ENCODE results near the gene FAAP20.
A peak's percentile ranks its signal among the peaks of the same experiment; 100 is the strongest.

FAAP20 gene

DNA sequence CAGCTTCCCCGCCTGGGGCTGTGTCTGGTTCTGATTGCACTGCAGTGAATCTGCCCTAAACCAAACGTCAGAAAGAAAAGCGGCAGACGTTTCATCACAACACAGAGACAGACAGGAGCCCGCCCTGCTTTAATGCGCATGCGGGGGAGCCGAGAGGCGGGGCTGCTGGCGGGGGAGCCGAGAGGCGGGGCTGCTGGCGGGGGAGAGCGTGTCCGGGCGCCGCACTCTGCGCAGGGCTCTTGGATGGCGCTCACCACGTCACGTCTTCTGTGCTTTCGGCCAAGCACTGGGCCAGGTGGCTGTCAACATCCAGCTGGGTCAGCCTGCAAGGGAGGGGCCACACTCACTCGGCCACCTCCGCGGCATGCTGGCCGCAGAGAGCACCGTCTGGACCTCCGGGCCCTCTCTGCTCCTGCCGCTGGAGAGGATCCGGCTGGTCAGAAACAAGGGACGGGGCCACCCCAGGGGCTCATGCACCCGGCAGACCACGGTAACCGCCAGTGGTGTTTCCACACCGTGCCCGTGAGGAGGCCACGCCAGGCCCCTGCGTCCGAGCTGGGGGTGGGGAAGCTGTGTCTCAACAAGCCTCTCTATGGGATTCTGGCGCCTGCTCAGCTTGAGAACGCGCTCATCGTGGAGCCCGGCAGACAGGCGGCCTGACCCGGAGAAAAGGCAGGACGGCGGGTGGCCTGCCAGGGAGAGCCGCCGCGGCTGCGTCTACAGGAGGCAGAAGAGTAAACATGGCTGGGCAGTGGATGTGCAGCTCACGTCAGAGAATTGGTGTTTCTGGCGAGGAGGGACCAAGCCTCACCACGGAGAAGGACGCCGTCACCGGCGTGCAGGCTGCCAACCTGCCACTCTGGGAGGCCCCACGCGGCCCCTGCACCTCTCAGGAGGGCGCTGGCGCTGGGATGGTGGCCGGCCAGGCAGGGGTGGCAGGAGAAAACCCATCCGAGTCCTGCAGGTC, 4.8 kb downstream of the FAAP20 start:
- Histone ChIP-seq H4K20me1 (peaks cover 53% of the 10 kb centered on the region; the same call in 1 of the 2 replicates), H3K36me3 (peaks cover 33% of the 10 kb centered on the region), H3K4me3 (peak overlapping the region; percentile 64), H3K9me3 (no peaks in the 10 kb centered on the region), H3K27ac (peak overlapping the region; percentile 75), H3K9ac (peak overlapping the region; percentile 77), H3K27me3 (no peaks in the 10 kb centered on the region), H3K4me1 (peaks cover 66% of the 10 kb centered on the region), H3K4me2 (peak overlapping the region; percentile 97)
- no peak for TF ChIP-seq Cebpa-rat (IDR thresholded peaks at IDR 0.05)

DNA sequence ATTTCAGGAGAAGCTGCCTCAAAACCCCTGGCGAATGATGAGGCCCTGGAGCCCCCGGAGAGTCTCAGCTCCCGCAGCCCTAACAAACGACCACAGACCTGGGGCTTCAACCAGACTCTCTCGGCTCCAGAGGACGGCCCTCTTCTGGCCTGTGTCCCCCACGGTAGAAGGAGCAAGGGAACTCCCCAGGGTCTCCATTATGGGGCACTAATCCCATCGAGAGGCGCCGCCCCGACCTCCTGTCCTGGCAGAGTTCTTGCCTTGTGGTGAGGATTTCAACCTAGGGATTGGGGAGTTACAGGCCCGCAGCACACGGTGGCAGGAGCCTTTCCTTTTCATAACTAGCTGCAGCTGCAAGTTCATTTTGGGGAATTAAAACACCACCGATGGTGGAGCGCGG, 6.2 kb downstream of the FAAP20 start:
- Histone ChIP-seq H3K27me3 (no peaks in the 10 kb centered on the region), H3K27ac (0 out of 2 replicates have a peak overlapping the region, but pooled peaks have one; percentile 26), H3K9me3 (no peaks in the 10 kb centered on the region), H3K4me3 (no peak overlapping the region), H3K4me1 (peaks cover 62% of the 10 kb centered on the region), H4K20me1 (peaks cover 67% of the 10 kb centered on the region; the same call in 1 of the 2 replicates), H3K4me2 (no peak overlapping the region), H3K9ac (0 out of 2 replicates have a peak overlapping the region, but pooled peaks have one; percentile 8), H3K36me3 (peaks cover 47% of the 10 kb centered on the region)
- no peak for TF ChIP-seq Cebpa-rat (IDR thresholded peaks at IDR 0.05)

DNA sequence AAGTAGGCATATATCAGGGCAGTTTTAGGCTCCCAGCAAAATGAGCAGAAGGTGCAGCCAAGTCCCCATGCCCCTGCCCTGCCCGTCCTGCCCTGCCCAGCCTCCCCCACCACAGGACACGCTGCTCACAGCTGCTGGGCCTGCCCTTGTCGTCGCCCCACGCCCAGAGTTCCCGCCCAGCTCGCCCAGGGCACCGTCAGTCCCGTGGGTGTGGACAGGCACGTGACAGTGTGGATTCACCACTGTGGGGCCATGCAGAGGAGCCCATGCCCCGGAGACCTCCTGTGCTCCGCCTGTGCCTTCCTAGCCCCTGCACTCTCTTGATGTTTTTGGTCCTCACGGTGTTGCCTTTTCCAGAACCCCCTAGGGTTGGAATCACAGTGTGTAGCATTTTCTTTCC, 7.0 kb downstream of the FAAP20 start:
- no peak overlapping the region for H3K9ac ChIP-seq
- no peaks in the 10 kb centered on the region for H3K27me3 ChIP-seq
- peaks cover 69% of the 10 kb centered on the region; the same call in 1 of the 2 replicates for H4K20me1 ChIP-seq
- H3K9me3 ChIP-seq = no peaks in the 10 kb centered on the region
- peaks cover 54% of the 10 kb centered on the region for H3K36me3 ChIP-seq
- H3K4me3 ChIP-seq = no peak overlapping the region
- 0 out of 2 replicates have a peak overlapping the region, but pooled peaks have one; percentile 26 for H3K27ac ChIP-seq
- no peak overlapping the region for H3K4me2 ChIP-seq
- peaks cover 55% of the 10 kb centered on the region for H3K4me1 ChIP-seq
- TF ChIP-seq Cebpa-rat (IDR thresholded peaks at IDR 0.05) = no peak

DNA sequence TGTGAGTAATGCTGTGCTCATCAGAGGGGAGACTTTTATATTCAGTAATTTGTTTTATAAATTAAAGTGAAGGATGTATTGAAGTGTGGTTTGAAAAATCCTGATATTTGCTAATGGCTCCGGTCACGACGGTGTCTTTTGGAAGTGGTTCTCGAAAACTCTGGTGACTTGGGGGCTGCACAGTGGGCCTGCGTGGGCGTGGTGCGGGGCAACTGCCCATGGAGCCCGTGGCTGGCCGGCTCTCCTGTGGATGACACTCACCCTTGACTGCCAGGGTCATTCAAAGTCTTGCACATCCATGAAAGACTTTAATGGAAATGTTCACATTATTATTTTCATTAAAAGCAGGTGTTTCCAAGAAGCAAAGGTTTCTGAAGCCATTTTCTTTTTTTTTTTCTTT, 7.7 kb downstream of the FAAP20 start:
- Histone ChIP-seq H3K9me3 (no peaks in the 10 kb centered on the region), H3K27me3 (no peaks in the 10 kb centered on the region), H4K20me1 (peaks cover 69% of the 10 kb centered on the region; the same call in 1 of the 2 replicates), H3K4me3 (no peak overlapping the region), H3K27ac (no peak overlapping the region), H3K4me2 (no peak overlapping the region), H3K9ac (no peak overlapping the region; the same call in 1 of the 2 replicates), H3K4me1 (peaks cover 47% of the 10 kb centered on the region), H3K36me3 (peaks cover 62% of the 10 kb centered on the region)
- TF ChIP-seq Cebpa-rat (IDR thresholded peaks at IDR 0.05) = no peak

DNA sequence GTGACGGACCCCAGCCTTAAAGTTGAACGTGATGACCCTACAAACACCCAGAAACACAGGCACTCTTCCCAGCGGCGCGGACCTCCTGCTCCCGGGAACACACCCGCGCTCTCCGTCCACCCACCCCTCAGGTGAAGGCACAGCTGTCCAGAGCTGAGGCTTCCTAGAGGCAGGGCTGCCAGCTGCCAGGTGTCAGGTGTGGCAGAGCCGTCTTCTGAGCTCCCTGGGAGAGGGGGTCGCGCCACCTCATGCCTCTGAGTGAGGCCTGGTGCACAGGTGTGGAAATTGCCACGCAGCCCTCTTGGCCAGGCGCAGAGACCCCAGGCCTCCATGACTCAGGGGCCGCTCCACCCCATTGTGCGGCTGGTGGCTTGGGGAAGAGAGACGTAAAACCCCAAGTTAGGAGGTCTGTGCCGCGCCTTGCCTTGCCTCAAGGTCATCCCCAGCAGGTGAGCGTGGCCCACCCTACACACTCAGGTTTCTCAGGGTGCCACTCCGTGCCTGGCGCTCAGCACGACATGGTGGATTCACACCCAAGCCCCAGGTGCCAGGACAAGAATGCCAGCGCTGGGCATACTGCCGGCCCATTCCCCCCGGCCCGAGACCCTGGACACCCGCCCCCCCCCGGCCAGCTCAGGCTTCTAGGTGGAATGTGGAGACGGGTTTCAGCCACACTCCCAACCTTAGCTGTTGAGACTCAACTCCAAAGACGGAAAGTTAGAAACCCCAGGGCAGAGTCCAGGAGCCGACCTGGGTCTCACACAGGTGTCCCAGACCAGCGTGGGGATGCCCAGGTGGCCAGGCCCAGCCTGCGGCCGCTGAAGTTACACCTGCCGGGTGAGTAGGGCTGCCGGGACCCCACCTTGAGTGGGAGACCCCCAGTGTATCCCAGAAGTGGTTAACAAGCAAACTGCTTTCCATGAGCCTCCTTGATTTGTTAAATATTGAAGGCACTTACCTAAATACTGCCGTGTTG, 8.4 kb downstream of the FAAP20 start:
- Histone ChIP-seq H3K27me3 (no peaks in the 10 kb centered on the region), H3K9ac (no peak overlapping the region), H4K20me1 (peaks cover 72% of the 10 kb centered on the region; the same call in 1 of the 2 replicates), H3K4me2 (no peak overlapping the region), H3K9me3 (no peaks in the 10 kb centered on the region), H3K36me3 (peaks cover 69% of the 10 kb centered on the region), H3K4me1 (peaks cover 40% of the 10 kb centered on the region), H3K27ac (no peak overlapping the region), H3K4me3 (no peak overlapping the region)
- TF ChIP-seq Cebpa-rat (IDR thresholded peaks at IDR 0.05) = no peak

DNA sequence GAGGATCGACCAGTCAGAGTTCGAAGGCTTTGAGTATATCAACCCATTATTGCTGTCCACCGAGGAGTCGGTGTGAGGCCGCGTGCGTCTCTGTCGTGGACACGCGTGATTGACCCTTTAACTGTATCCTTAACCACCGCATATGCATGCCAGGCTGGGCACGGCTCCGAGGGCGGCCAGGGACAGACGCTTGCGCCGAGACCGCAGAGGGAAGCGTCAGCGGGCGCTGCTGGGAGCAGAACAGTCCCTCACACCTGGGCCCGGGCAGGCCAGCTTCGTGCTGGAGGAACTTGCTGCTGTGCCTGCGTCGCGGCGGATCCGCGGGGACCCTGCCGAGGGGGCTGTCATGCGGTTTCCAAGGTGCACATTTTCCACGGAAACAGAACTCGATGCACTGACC, 9.6 kb downstream of the FAAP20 start:
- Histone ChIP-seq H4K20me1 (peaks cover 69% of the 10 kb centered on the region), H3K4me2 (no peak overlapping the region), H3K27ac (no peak overlapping the region), H3K9ac (no peak overlapping the region), H3K4me3 (no peak overlapping the region), H3K27me3 (no peaks in the 10 kb centered on the region), H3K4me1 (peaks cover 28% of the 10 kb centered on the region), H3K36me3 (peaks cover 80% of the 10 kb centered on the region), H3K9me3 (no peaks in the 10 kb centered on the region)
- TF ChIP-seq Cebpa-rat (IDR thresholded peaks at IDR 0.05) = no peak

DNA sequence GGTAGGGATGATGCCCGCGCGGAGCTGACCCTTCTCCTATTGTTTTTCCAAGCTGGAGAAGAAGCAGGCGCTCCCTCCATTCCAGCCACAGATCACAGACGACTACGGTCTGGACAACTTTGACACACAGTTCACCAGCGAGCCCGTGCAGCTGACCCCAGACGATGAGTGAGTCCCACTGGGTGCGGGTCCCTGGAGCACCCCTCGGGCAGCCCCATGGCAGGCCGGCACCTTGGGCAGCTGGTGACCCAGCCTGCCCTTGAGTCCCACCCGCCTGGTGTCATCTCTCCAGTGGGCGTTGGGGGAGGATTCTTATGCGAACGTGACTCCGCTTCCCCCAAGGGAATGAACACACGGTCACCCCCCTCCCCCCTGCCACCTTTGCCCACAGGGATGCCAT, 10.0 kb downstream of the FAAP20 start:
- no peak for TF ChIP-seq Cebpa-rat (IDR thresholded peaks at IDR 0.05)
- peaks cover 73% of the 10 kb centered on the region for H4K20me1 ChIP-seq
- H3K4me1 ChIP-seq = peaks cover 24% of the 10 kb centered on the region
- no peak overlapping the region for H3K4me3 ChIP-seq
- no peaks in the 10 kb centered on the region for H3K27me3 ChIP-seq
- no peak overlapping the region for H3K9ac ChIP-seq
- H3K4me2 ChIP-seq = no peak overlapping the region
- H3K36me3 ChIP-seq = peaks cover 84% of the 10 kb centered on the region
- no peak overlapping the region for H3K27ac ChIP-seq
- no peaks in the 10 kb centered on the region for H3K9me3 ChIP-seq

DNA sequence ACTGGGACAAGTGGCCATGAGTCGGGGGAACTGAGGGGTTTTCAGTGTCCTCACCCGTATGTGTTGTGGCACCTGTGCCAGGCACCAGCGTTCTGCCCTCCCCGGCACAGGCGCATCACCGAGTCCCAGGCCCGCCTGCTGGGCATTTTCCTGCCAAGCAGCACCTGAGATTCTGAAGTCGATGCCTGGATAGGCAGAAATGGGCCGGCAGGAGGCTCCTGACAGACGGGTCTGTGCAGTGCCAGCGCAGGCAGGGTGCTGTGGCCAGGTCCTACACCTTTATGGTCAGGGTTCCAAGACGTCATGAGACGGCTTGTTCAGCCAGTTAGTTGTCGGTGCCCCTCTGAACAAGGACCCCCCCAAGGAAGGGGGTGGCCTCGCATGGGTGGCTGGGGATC, 10.6 kb downstream of the FAAP20 start:
- no peak overlapping the region for H3K9ac ChIP-seq
- H3K4me1 ChIP-seq = peaks cover 20% of the 10 kb centered on the region
- H3K27me3 ChIP-seq = no peaks in the 10 kb centered on the region
- H3K4me2 ChIP-seq = no peak overlapping the region
- no peak overlapping the region for H3K4me3 ChIP-seq
- H4K20me1 ChIP-seq = peaks cover 79% of the 10 kb centered on the region
- H3K9me3 ChIP-seq = no peaks in the 10 kb centered on the region
- H3K27ac ChIP-seq = no peak overlapping the region
- H3K36me3 ChIP-seq = peaks cover 90% of the 10 kb centered on the region
- TF ChIP-seq Cebpa-rat (IDR thresholded peaks at IDR 0.05) = no peak

DNA sequence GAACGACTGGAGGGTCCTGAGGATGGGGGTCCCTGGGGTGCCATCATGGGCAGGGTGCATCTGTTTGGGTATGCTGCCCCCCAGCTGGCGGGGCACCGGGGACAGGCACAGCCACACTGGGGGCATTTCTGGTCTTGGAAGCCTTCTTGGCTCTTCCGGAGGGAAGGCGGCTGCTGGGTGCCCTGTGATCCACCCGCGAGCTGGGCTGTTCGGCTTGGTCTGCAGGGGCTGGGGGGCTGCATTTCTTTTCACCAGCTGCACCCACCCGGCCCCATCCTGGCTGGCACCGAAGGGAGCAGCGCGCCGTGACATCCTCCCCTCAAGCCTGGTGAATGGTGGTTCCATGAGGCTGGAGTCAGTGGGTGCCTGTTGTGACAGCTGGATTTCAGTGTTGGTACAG, 12.2 kb downstream of the FAAP20 start:
- no peak overlapping the region for H3K9ac ChIP-seq
- no peak for TF ChIP-seq Cebpa-rat (IDR thresholded peaks at IDR 0.05)

More for the DNA sequence above, 12.2 kb downstream of the FAAP20 start:
- peaks cover 94% of the 10 kb centered on the region for H3K36me3 ChIP-seq
- H3K4me1 ChIP-seq = 0 out of 2 replicates have a peak, but pooled peaks cover 6% of the 10 kb centered on the region
- no peaks in the 10 kb centered on the region for H3K27me3 ChIP-seq
- peak overlapping the region; percentile 13; the same call in 1 of the 2 replicates for H3K27ac ChIP-seq
- H3K4me2 ChIP-seq = no peak overlapping the region
- H3K4me3 ChIP-seq = no peak overlapping the region
- H3K9me3 ChIP-seq = no peaks in the 10 kb centered on the region
- H4K20me1 ChIP-seq = peaks cover 85% of the 10 kb centered on the region
